GM18520 (cell line): Measurements from ENCODE around the gene TAS2R9.
"Not testable (repeated sequence)": the region's sequence is repeated elsewhere in the genome, so short reads cannot be mapped to it uniquely, and the experiment has no call there.

Experiments used
- ATAC-seq: cut with Tn5 transposase; IDR thresholded peaks from one replicate; pipeline ENCODE4 v1.9.1; 2021; ENCODE audit not compliant: unreplicated experiment

TAS2R9 gene, protein sequence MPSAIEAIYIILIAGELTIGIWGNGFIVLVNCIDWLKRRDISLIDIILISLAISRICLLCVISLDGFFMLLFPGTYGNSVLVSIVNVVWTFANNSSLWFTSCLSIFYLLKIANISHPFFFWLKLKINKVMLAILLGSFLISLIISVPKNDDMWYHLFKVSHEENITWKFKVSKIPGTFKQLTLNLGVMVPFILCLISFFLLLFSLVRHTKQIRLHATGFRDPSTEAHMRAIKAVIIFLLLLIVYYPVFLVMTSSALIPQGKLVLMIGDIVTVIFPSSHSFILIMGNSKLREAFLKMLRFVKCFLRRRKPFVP

DNA sequence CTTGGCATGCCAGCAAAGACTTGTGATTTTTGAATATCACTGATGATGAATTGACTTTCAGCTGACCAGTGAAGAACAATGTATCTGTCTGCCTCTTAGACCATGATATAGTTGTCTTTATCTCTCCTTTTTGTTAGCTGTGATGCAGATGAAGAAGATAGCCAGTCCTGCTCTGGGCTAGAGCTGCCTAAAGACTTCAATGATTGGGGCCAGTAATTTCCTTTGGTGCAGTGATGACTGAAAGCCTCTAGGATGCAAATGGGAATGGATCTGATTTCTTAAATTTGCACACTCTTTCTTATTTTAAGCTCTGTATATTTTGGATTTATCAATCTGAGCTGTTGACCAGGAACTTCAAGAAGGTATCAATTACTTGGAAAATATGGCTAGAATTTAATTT is at the start of gene TAS2R9:
Gene TAS2R9 (minus strand): TSS at position 101 of the 400 bp plus-strand sequence. CDS start 93 bp downstream, at position 8.
- no peak for ATAC-seq

DNA sequence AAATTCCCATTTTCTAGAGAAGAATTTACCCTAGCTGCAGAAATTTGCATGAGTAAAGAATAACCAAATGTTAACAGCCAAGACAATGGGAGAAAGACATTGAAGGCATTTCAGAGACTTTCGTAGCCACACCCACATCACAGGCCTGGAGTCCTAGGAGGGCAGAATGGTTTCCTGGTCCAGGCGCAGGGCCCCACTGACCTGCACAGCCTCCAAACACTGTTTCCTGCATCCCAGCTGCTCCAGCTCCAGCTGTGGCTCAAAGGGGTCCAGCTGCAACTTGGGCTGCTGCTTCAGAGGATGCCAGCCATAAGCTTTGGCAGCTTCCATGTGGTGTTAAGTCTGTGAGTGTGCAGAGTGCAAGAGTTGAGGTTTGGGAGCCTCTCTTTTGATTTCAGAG is 45.8 kb upstream of the TAS2R9 start:
- no peak for ATAC-seq

DNA sequence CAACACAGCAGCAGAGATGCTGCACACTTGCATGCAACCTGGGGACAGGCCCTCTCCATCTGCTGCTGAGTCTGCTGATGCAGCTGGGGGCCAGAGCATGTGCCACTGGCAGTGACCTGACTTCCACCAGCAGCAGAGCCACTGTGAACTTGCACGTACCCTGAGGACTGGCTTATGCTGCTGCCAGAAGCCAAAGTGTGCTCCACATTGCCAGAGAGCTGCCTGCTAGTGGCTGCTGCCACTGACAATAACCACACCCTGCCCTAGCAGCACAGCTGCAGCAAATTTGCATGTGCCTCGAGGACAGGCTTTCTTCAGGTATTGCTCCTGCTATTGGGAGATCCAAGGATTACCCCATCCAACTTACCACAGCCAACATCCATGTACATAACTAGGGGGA is 43.8 kb upstream of the TAS2R9 start:
- no peak for ATAC-seq

DNA sequence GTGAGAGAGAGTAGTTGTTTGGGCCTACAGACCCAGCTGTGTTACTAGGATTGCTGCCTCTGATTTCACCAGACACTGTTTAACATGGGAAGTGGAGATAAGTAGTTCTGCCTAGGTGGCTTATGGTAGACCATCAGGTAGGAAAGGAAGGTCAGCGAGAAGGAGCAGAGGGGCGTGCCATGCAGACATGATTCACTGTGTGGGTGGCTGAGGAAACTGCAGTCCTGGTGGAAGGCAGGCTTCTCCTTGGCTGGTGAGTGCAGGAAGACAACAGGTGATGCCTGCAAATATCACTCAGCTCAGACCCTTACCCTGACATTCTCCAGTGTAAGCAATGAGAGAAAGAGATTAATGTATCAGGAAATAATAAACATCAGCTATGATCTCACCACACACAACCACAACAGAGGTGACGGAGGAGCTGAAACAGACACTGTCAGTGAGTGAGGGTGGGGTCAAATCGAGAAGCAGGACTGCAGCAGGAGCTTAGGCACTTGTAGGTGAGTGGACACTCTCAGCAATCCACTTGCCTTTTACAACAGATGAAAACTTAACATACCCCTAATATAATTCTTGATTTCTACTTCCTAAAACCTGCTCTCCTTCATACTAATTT is 41.4 kb upstream of the TAS2R9 start:
- ATAC-seq, result no peak

DNA sequence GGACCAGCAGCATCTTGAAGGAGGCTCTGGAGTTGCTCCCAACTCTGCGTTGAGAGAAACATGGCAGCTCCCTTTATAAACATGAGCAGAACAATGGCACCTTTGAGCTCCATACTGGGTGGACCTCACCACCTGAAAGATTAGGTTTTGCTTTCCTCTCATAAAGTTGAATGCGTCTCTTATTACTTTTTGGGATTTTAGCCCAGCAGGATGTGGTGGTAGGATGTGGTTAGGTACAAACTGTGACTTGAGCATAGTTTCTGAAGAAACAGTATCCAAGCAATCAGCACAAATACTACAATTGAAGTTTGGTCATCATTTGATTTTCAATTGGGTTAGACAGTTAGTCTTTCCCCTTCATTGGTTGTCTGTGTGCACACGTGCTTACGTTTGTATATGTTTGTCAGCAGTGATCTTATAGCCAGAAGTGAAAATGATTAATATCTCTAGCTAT is 39.5 kb upstream of the TAS2R9 start, which contains the start of gene PRR4:
Gene PRR4 (minus strand): TSS at position 51 of the 454 bp plus-strand sequence. CDS start 38 bp downstream, at position 13.
- ATAC-seq, result no peak

DNA sequence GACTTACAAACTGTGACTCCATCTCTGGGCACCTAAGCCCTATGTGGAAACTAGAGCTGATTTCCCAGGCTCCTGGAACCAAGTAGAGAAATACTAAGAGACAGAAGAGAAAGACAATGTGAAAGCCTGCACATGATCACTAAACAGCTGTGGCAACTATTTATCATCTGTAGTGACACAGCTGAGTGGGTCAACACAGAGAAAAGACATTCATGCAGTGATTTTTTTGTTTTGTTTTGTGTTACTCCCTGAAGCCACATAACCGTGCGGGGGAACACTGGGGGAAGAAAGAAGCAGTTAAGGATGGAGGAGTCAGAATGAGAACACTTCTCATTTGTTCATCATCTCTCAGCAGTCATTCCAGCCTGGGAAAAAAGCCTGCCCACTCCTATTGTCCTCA is 37.8 kb upstream of the TAS2R9 start:
- no peak for ATAC-seq

DNA sequence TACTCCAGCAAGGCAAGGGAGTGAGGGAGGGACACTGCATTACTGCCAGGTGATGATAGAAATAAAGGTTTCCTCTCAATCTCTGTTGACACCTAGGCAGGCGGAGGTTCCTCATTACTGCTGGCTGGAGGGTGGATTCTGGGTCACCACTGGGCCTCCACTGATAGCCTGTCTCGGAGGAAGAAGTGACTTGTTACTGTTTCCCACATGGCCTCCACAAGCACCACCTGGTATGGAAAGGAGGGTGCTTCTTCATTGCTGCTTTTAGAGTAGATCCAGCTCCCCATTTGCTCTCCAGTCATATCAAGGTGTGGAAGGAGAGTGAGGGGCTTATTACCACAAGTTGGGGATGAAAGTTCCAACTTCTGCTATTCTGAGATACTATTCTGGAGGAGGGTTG is 32.9 kb upstream of the TAS2R9 start:
- ATAC-seq, result no peak

DNA sequence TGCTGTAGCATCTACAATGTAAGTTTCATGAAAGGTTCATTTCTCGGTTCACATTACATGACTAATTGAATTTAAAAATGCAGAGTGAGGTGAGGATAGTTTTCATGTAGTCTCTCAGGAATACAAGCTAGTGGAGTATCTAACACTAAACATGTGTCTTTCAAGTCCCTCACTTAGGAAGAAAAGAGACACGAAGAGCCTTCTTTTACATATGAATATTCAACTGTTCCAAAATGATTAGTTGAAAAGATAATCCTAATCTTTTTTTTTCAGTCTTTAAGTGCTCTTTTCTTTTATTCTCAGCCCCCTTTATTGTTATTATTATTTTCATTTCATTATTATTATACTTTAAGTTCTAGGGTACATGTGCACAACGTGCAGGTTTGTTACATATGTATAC is 28.5 kb upstream of the TAS2R9 start:
- ATAC-seq, result no peak

DNA sequence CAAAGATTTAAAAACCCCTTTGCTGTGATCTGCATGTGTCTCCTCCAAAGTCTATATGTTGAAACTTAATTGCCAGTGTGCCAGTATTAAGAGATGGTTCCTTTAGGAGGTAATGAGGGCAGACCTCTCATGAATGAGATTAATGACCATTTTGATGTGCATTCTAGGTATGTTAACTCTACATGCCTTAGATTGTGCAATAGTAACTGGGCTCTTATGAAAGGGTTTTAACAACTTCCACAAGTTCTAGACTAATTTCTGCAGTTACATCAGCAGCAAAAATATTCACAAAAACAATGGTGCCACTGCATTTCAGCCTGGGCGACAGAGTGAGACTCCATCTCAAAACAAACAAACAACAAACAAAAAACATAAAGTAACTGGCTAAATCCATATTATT is 20.0 kb upstream of the TAS2R9 start:
- no peak for ATAC-seq

DNA sequence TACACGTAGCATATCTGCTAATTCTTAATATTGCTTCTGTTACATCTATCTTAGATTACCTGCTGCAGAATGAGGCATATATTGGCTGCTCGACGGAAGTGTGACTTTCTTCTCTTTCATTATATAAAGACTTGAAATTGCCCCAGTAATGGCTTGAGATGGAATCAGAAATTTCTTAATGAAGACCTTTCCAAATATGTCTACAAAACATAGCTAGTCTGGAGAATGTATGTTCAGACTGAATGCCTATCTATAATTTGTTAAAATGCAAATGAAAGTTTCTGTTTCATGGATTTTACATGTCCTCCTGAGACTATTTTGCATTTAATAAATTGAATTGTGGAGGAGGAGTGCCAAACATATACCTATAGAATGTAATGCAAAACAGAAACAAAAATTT is 16.3 kb upstream of the TAS2R9 start, which contains the start of gene TAS2R10:
Gene TAS2R10 (minus strand): TSS at position 101 of the 400 bp plus-strand sequence. CDS start 89 bp downstream, at position 12.
- ATAC-seq, result no peak

DNA sequence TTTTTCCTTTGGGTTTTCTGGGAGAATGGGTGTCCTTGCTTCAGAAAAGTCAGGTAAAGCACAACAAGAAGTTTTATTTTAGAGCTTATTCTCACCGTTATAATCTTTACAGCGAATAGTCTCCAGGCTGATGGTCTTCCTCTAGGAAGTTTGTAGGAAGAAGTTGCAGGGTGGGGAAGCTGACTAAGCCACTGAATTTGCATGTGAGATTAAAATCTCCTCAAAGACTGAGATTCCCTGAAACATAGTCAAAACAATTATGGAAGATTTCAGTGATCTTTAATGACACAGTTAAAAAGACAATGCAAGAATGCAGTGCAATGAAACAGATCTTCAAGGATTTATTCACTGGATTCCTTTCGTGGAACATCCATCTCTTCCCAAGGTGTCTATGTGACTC is 15.0 kb upstream of the TAS2R9 start:
- no peak for ATAC-seq

DNA sequence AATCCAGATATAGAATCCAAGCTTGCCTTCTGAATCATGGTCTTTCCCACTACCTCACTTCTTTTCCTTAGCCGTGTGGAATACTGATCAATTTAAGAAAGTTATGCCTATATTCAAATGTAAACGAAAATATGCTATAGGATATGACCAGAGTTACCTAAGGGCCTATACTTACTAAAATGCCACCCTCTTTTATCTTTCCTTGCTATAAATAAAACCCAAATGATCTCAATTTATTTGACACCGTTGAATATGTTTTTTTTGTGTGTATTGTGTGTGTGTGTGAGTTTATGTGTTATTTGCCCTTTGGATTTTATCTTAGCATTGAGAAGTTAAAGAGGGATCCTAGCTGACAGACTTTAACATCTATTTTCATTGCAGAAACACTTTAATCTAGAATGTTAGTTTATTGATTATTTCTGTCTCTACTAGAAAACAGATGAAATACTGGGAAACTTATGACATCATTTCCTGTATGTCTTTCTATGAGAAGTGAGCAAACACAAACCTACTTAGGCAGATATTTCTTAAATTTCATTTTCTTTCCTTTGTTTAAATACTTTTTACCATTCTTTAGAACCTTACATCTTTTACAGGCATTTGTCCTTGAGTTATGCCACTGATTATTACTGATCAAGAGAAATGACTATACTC is 2.0 kb upstream of the TAS2R9 start:
- ATAC-seq, result no peak

DNA sequence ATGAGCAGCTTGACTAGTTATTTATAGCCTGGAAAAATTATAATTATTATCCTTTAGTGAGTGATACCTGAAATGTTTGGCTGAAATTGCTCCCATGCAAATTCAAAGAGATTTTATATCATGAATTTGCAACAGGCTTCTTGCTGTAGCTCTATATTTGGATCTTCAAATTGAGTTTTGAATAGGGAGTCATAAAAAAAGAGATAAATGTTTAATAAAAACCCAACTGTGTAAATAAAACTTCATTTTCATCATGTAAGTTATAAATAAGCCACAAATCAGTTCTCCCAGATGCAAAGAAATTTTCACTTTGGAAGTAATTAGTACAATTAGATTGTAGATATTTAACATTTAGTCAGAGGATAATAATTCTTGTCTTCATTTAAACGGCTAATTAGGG is 2.8 kb downstream of the TAS2R9 start, which contains the start of gene TAS2R8:
Gene TAS2R8 (minus strand): TSS at position 101 of the 400 bp plus-strand sequence. CDS start 306 bp downstream, outside the sequence.
- no peak for ATAC-seq

DNA sequence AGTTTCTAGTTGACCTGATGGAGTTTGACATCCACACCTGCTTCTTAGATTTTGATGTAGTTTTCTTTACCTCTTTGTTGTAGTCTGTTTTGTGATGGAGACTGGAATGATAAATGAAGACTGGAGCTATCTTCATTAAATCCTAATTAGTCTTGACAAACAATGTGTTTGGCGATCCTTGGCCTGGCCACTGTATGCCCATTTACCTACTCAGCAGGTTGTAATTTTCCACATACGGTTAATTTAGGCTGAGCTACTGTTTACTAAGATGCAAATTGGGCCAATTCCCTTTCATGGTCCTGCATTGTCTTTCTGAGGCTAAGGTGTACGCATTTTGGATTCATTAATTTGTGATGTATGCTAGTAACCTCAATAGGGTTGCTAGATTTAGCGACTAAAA is 7.4 kb downstream of the TAS2R9 start, which contains the start of gene TAS2R7:
Gene TAS2R7 (minus strand): TSS at position 41 of the 400 bp plus-strand sequence. CDS start 57 bp downstream, outside the sequence.
- no peak for ATAC-seq

DNA sequence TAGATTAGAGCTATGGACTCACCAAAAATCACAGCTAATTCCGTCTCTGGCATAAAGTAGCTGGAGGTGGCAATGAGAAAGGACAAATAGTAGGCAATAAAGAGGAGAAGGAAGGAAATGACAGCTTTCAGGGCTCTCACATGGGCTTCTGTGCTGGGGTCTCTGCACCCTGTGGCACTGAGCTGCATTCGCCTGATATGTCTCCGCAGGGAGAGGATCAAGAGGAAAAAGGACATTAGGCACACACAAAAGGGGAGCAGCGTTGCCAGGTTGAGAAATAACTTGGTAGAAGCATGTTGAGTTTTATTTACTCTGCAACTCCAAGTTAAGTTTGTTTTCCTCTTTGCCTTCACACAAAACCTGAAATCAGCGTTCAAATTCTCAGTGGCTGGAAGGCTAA is 8.2 kb downstream of the TAS2R9 start:
- no peak for ATAC-seq

DNA sequence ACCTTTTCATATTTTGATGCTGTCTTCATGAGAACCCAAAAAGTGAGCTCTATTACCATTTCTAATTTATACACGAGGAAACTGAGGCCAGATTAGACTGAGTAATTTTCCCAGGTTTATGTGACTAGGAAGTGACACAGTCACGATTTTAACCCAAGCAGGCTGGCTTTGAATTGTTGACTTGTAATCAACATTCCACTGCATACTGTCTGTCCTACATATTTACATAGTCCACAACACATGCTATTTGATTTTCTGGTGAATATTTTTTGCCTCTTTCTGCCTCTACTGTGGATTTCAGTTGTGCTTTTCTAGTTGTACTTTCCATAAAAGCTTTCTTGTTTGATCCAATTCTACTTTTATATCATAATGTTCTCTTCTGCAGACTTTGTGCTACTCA is 15.7 kb downstream of the TAS2R9 start:
- ATAC-seq, result no peak

DNA sequence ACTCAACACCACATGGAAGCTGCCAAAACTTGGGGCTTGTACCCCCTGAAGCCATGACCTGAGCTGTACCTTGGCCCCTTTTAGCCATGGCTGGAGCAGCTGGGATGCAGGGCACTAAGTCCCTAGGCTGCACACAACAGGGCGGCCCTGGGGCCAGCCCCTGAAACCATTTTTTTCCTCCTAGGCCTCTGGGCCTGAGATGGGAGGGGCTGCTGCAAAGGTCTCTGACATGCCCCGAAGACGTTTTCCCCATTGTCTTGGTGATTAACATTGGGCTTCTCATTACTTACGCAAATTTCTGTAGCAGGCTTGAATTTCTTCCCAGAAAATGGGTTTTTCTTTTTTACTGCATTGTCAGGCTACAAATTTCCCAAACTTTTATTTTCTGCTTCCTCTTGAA is 18.2 kb downstream of the TAS2R9 start:
- ATAC-seq, result not testable (repeated sequence)

DNA sequence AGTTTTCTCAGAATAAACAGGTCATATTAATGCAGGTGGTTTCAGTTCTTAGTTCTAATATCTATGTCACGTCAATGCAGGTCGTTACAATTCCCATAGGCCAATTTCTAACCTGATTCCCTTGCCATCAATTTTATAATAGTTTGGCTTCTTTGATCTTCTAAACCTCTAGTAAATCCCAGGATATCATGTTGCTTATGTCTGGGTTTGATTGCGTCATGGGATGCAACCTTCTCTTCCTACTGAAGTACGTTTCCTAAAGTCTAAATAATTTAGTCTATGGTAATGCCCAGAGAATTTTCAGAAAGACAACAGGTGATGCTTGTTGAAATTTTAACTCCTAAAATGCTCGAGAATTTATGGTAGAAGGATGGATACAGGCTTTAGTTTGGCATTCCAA is 26.7 kb downstream of the TAS2R9 start:
- ATAC-seq, result no peak

DNA sequence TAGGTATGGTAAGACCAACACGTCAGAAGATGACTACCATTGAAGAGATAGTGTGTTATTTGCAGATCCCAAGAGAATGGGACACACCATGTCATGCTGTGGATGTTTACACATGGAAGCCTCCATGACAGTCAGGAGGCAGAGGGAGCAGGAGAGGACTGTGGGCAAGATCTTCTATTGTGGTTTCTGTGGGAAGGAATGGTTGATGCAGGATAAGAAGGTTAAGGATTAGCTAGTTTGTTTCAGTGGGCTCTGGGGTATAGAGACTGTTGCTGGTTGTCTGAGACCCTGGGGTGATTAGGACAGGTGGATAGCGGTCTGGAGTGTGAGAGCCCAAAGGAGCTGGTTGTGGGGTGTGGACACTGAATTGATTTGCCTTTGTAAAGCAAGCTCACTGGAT is 30.9 kb downstream of the TAS2R9 start:
- ATAC-seq, result no peak

DNA sequence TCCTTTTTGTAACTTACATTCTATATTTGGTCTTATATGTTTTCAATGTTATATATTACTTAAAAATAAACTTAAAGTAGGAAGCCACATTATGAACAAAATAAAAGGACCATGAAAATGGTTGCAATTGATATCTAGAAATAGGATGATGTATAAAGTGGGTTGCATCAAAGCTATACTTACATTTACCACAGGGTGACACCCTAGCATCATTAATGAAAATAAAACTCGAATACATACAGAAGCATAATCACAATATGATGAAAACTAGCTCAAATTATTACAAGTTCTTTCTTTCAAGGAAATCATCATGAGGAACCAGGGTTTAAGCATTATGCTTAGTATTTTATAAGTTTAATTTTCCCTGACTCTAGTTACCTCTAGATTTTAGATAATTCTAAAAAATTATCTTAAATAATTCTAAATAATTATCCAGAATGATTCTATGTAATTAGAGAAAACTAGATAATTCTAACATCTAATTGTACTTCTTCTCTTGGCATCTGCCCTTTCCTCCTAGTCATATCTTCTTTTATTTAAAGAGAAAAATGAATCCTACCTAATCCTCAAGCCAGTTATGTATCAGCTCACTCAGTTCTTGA is 38.7 kb downstream of the TAS2R9 start:
- no peak for ATAC-seq

DNA sequence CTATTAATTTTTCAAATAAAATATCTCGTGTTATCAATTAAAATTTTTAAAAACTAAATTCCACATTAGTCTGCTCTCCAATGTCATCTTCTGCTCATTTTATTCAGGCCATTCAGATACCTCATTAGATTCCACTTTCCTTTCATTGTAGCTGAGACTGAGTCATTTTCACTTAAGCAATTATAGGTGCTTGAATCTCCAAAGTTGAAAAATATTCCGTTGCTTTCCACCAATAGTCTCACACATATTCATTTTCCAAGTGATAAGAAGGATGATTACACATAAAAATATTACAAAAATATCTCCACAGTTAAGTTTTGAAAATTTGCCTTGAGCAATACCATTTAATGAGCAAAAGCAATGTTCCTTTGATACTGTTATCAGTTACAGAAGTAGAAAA is 50.3 kb downstream of the TAS2R9 start:
- no peak for ATAC-seq
